SIG-M5 treated with dmso at 0.1 percent for 504 hours (cell line): ENCODE measurements around the gene RAPGEF5.
A peak's percentile ranks its signal among the peaks of the same experiment; 100 is the strongest.

Experiments
- DNase-seq: peaks from one replicate; lab custom pipeline; 2025; ENCODE audit not compliant: unreplicated experiment; lab: John Stamatoyannopoulos, UW

Gene RAPGEF5

GRCh38 chr7:22129166-22129565, 227.8 kb downstream of the RAPGEF5 start:
- DNase-seq, result no peak

- no peak for DNase-seq
These were observed 228.4 kb downstream of the RAPGEF5 start for GRCh38 chr7:22128528-22128920.

GRCh38 chr7:22127835-22128527, 229.0 kb downstream of the RAPGEF5 start:
- DNase-seq, result no peak

- DNase-seq, result no peak
These were observed 231.5 kb downstream of the RAPGEF5 start for GRCh38 chr7:22125436-22125835.

- no peak for DNase-seq
These were observed 232.0 kb downstream of the RAPGEF5 start for GRCh38 chr7:22124941-22125340.

- no peak for DNase-seq
These were observed 233.8 kb downstream of the RAPGEF5 start for GRCh38 chr7:22123139-22123538.

- no peak for DNase-seq
These were observed 235.1 kb downstream of the RAPGEF5 start for GRCh38 chr7:22121702-22122474.

- no peak for DNase-seq
These were observed 236.4 kb downstream of the RAPGEF5 start for GRCh38 chr7:22120391-22121053.

GRCh38 chr7:22117222-22117621, 239.7 kb downstream of the RAPGEF5 start:
- no peak for DNase-seq

GRCh38 chr7:22116451-22117030, 240.4 kb downstream of the RAPGEF5 start:
- no peak for DNase-seq

- no peak for DNase-seq
These were observed 241.3 kb downstream of the RAPGEF5 start for GRCh38 chr7:22115689-22116088.

GRCh38 chr7:22114440-22114981, 242.4 kb downstream of the RAPGEF5 start:
- DNase-seq, result no peak

GRCh38 chr7:22113041-22113440, 243.9 kb downstream of the RAPGEF5 start:
- DNase-seq, result no peak

- no peak for DNase-seq
These were observed 245.3 kb downstream of the RAPGEF5 start for GRCh38 chr7:22111661-22112060.

GRCh38 chr7:22110881-22111280, 246.1 kb downstream of the RAPGEF5 start:
- DNase-seq, result no peak

- peak; percentile 81 for DNase-seq
These were observed 246.6 kb downstream of the RAPGEF5 start for GRCh38 chr7:22110227-22110839.

GRCh38 chr7:22109761-22110160, 247.2 kb downstream of the RAPGEF5 start:
- DNase-seq, result no peak

- no peak for DNase-seq
These were observed 248.7 kb downstream of the RAPGEF5 start for GRCh38 chr7:22108151-22108845.

- no peak for DNase-seq
These were observed 251.4 kb downstream of the RAPGEF5 start for GRCh38 chr7:22105550-22105949.
